A673 (cell line): ENCODE data around the gene ZFPM1. TPM values are rescaled to one million over a fixed set of nuclear protein-coding genes. Genes with fewer than 3 reads are reported as not detected.

ENCODE experiments used
- BruUV-seq: library from RNA; stranded (reverse); fragments of 400-500 nt; replicated peaks from 2 replicates; lab custom pipeline; 2021; lab: Mats Ljungman, UMichigan
- CTCF ChIA-PET: fragments of 300-600 bp; sonication (Branson Sonifier 250); formaldehyde crosslinking; loops from one replicate; lab custom pipeline; 2022; ENCODE audit warnings: antibody characterized with exemption; lab: Charles Lee
- POLR2A ChIA-PET: fragments of 300-600 bp; sonication (Branson Sonifier 250); formaldehyde crosslinking; loops from one replicate; lab custom pipeline; 2022; ENCODE audit warnings: antibody characterized with exemption; ENCODE audit not compliant: low non-redundant PET; lab: Charles Lee
- DNase-seq: peaks from one replicate; pipeline ENCODE4 v3.0.0-alpha.2; 2015; ENCODE audit warnings: low spot score
- H3K27ac ChIP-seq: fragments of 200-600 bp; sonication (generic); 2 replicates; pipeline ENCODE4 v1.5.1; 2016; ENCODE audit warnings: mixed run types, low read depth, mild to moderate bottlenecking, mixed read lengths, antibody characterized with exemption, low read length; ENCODE audit not compliant: poor library complexity, severe bottlenecking
- H3K27me3 ChIP-seq: fragments of 200-600 bp; sonication (generic); replicated peaks from 2 replicates; pipeline ENCODE4 v1.6.1; 2017; ENCODE audit warnings: mixed run types, low read depth, mild to moderate bottlenecking, mixed read lengths, antibody characterized with exemption, low read length; ENCODE audit not compliant: insufficient read depth, poor library complexity
- H3K36me3 ChIP-seq: fragments of 200-600 bp; sonication (generic); 2 replicates; pipeline ENCODE4 v1.6.1; 2016; ENCODE audit warnings: mixed run types, mild to moderate bottlenecking, mixed read lengths, antibody characterized with exemption, low read length; ENCODE audit not compliant: insufficient read depth, poor library complexity, severe bottlenecking
- H3K4me1 ChIP-seq: fragments of 200-600 bp; sonication (generic); 2 replicates; pipeline ENCODE4 v1.6.1; 2017; ENCODE audit warnings: mixed run types, mild to moderate bottlenecking, mixed read lengths, antibody characterized with exemption, low read length; ENCODE audit not compliant: insufficient read depth, poor library complexity, severe bottlenecking
- H3K4me3 ChIP-seq: fragments of 200-600 bp; sonication (generic); 2 replicates; pipeline ENCODE4 v1.5.1; 2016; ENCODE audit warnings: low read depth, mixed run types, mild to moderate bottlenecking, mixed read lengths, low read length; ENCODE audit not compliant: poor library complexity, severe bottlenecking
- H3K9me3 ChIP-seq: fragments of 200-600 bp; sonication (generic); 2 replicates; pipeline ENCODE4 v1.6.1; 2016; ENCODE audit warnings: mixed run types, low read depth, mild to moderate bottlenecking, mixed read lengths, antibody characterized with exemption, low read length; ENCODE audit not compliant: poor library complexity, severe bottlenecking
- CTCF ChIP-seq: fragments of 300-800, 200-600 bp; sonication (generic); conservative IDR thresholded peaks from 2 replicates; pipeline ENCODE4 v1.5.1; 2017; ENCODE audit warnings: low read depth, mild to moderate bottlenecking, antibody characterized with exemption, low read length, moderate library complexity, mixed read lengths
- EZH2 ChIP-seq: fragments of 200-600 bp; sonication (generic); IDR thresholded peaks from 2 replicates; pipeline ENCODE4 v1.6.1; 2017; ENCODE audit warnings: borderline replicate concordance, low read depth, mild to moderate bottlenecking, mixed read lengths, antibody characterized with exemption, low read length; ENCODE audit not compliant: poor library complexity, severe bottlenecking
- intact Hi-C: fragments of 100-400 bp; cut with micrococcal nuclease; formaldehyde crosslinking; loops from one replicate; pipeline ENCODE4 v1.10.0; 2022; ENCODE audit not compliant: unreplicated experiment
- total RNA-seq: library from RNA; stranded (reverse); gene quantifications from 2 replicates; pipeline ENCODE4 v1.2.3, GENCODE V29; 2021

Gene ZFPM1
- total RNA-seq, 1 experiment from 2014 or later, result 5.6 TPM

- intact Hi-C loops, result loop anchor here (10.0 kb wide), 1 partner anchor 480 kb away; the partner anchor contains the start of gene BANP
- H3K4me1 ChIP-seq, result no peaks in the 10 kb centered on the region
- POLR2A ChIA-PET, result no interaction called here
Measured at GRCh38 chr16:88434353-88434690, 18.8 kb upstream of the ZFPM1 start.

GRCh38 chr16:88434746-88435145 lies 18.3 kb upstream of the ZFPM1 start:
- DNase-seq, result no peak
- Histone ChIP-seq H3K9me3 (no peaks in the 10 kb centered on the region), H3K4me1 (no peaks in the 10 kb centered on the region), H3K27ac (no peak overlapping the region), H3K27me3 (peaks cover 32% of the 10 kb centered on the region), H3K4me3 (no peak overlapping the region), H3K36me3 (no peaks in the 10 kb centered on the region)
- intact Hi-C loops, result loop anchor here (5.0 to 10.0 kb wide), 3 partner anchors 242 to 657 kb away; partner anchors contain the start of gene BANP
- no TSS peak for BruUV-seq
- TF ChIP-seq EZH2 (no peak), CTCF (no peak)
- CTCF ChIA-PET, result no interaction called here
- POLR2A ChIA-PET, result no interaction called here

More at GRCh38 chr16:88434353-88434690, 18.8 kb upstream of the ZFPM1 start:
- DNase-seq, result no peak
- no TSS peak for BruUV-seq
- Histone ChIP-seq H3K36me3 (no peaks in the 10 kb centered on the region), H3K27ac (no peak overlapping the region), H3K4me3 (no peak overlapping the region), H3K27me3 (peaks cover 36% of the 10 kb centered on the region), H3K9me3 (no peaks in the 10 kb centered on the region)
- CTCF ChIA-PET, result no interaction called here
- no peak for TF ChIP-seq EZH2
- no peak for TF ChIP-seq CTCF

GRCh38 chr16:88435437-88436355 lies 17.4 kb upstream of the ZFPM1 start:
- ChIA-PET CTCF (no interaction called here), POLR2A (no interaction called here)
- DNase-seq, result no peak
- Histone ChIP-seq H3K4me1 (no peaks in the 10 kb centered on the region), H3K27me3 (peaks cover 23% of the 10 kb centered on the region), H3K4me3 (no peak overlapping the region), H3K36me3 (no peaks in the 10 kb centered on the region), H3K27ac (no peak overlapping the region), H3K9me3 (no peaks in the 10 kb centered on the region)
- intact Hi-C loops, result loop anchor here (5.0 to 10.0 kb wide), 3 partner anchors 243 to 658 kb away; partner anchors contain the start of gene BANP
- no peak for TF ChIP-seq EZH2
- no peak for TF ChIP-seq CTCF
- no TSS peak for BruUV-seq
